IPS DF 6.9 (cell line): Measurements from ENCODE around the gene TSPAN18.

ENCODE experiments used
- DNase-seq: peaks from one replicate; pipeline ENCODE4 v3.0.0-alpha.2; 2013; ENCODE audit warnings: low read depth, low spot score
- H3K27ac ChIP-seq: one replicate; pipeline ENCODE4 v1.5.1; 2013; ENCODE audit warnings: low read length, control low read depth
- H3K27me3 ChIP-seq: 2 replicates; pipeline ENCODE4 v1.6.1; 2013; ENCODE audit warnings: mild to moderate bottlenecking, low read length; ENCODE audit not compliant: control insufficient read depth, insufficient read depth
- H3K36me3 ChIP-seq: 2 replicates; pipeline ENCODE4 v1.6.1; 2013; ENCODE audit warnings: low read length; ENCODE audit not compliant: control insufficient read depth, insufficient read depth
- H3K4me1 ChIP-seq: 2 replicates; pipeline ENCODE4 v1.6.1; 2013; ENCODE audit warnings: low read length; ENCODE audit not compliant: control insufficient read depth, insufficient read depth
- H3K4me3 ChIP-seq: 2 replicates; pipeline ENCODE4 v1.5.1; 2013; ENCODE audit warnings: mild to moderate bottlenecking, low read length
- H3K9me3 ChIP-seq: 2 replicates; pipeline ENCODE4 v1.6.1; 2013; ENCODE audit warnings: low read length, inconsistent platforms; ENCODE audit not compliant: control insufficient read depth, insufficient read depth
- WGBS: extraction: QIAGEN DNeasy Blood & Tissue Kit; methylation state at CpG from one replicate; pipeline ENCODE4 v1.1.7; 2013; ENCODE audit warnings: mixed read lengths, missing lambda C conversion rate; ENCODE audit not compliant: insufficient read length, insufficient coverage; 5-methylcytosine and 5-hydroxymethylcytosine counted together

The TSPAN18 gene

DNA sequence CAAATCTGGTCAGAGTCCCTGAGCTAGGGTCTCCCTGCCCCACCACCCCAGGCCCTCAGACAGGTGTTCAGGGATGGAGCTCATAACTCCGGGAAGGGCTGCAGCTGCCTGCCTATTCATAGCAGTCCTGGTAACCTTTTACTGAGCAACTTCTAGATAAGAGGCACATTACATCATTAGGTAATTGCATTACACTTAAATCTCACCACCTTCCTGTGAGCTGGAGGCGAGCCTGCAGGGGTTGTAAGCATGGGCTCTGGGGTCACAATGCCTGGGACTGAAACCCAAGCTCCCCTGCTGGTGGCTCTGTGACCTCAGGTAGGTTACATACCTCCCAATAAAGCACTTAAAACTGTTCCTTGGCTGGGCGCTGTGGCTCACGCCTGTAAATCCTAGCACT, 201.4 kb downstream of the TSPAN18 start:
- H3K4me3 ChIP-seq = no peak overlapping the region
- no peaks in the 10 kb centered on the region for H3K9me3 ChIP-seq
- H3K36me3 ChIP-seq = no peaks in the 10 kb centered on the region
- DNase-seq = no peak
- WGBS = no CpG with 5 or more reads among the region's 4 CpGs
- H3K4me1 ChIP-seq = peaks cover 6% of the 10 kb centered on the region
- no peak overlapping the region for H3K27ac ChIP-seq
- H3K27me3 ChIP-seq = no peaks in the 10 kb centered on the region

- no peak for DNase-seq
- Histone ChIP-seq H3K4me3 (no peak overlapping the region), H3K4me1 (peaks cover 6% of the 10 kb centered on the region), H3K27me3 (no peaks in the 10 kb centered on the region), H3K36me3 (no peaks in the 10 kb centered on the region), H3K27ac (no peak overlapping the region), H3K9me3 (no peaks in the 10 kb centered on the region)
- WGBS = no CpG with 5 or more reads among the region's 4 CpGs
Measured at GRCh38 chr11:44928816-44929215, 202.1 kb downstream of the TSPAN18 start.

- DNase-seq = no peak
- H3K27me3 ChIP-seq = no peaks in the 10 kb centered on the region
- H3K4me1 ChIP-seq = peaks cover 6% of the 10 kb centered on the region
- H3K9me3 ChIP-seq = no peaks in the 10 kb centered on the region
- no CpG with 5 or more reads among the region's 13 CpGs for WGBS
- no peak overlapping the region for H3K4me3 ChIP-seq
- peaks cover 3% of the 10 kb centered on the region; the same call in 1 of the 2 replicates for H3K36me3 ChIP-seq
- H3K27ac ChIP-seq = no peak overlapping the region
Measured at GRCh38 chr11:44930588-44931302, 204.0 kb downstream of the TSPAN18 start.

DNA sequence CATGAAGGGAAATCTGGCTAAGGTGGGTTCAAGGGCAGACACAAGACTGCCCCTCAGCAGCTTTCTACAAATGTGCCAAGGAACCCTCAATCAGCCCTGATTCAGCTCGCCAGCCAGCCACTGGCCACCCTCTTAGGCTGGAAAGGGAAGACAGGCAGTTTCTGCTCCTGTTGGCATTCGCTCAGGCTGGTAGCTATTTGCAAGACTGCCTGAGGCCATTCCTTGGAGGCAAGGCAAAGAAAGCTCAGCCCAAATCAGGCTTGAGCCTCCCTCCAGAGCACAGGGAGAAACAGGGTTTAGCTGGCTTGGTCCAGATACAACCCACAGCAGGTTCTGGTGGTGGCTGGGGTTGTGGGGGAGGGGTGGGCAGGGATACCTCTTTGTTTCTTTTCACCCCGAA, 204.7 kb downstream of the TSPAN18 start:
- H3K4me3 ChIP-seq = no peak overlapping the region
- peaks cover 3% of the 10 kb centered on the region; the same call in 1 of the 2 replicates for H3K36me3 ChIP-seq
- no CpG with 5 or more reads among the region's 3 CpGs for WGBS
- H3K27me3 ChIP-seq = no peaks in the 10 kb centered on the region
- no peak for DNase-seq
- H3K4me1 ChIP-seq = peaks cover 6% of the 10 kb centered on the region
- no peak overlapping the region for H3K27ac ChIP-seq
- H3K9me3 ChIP-seq = no peaks in the 10 kb centered on the region

DNA sequence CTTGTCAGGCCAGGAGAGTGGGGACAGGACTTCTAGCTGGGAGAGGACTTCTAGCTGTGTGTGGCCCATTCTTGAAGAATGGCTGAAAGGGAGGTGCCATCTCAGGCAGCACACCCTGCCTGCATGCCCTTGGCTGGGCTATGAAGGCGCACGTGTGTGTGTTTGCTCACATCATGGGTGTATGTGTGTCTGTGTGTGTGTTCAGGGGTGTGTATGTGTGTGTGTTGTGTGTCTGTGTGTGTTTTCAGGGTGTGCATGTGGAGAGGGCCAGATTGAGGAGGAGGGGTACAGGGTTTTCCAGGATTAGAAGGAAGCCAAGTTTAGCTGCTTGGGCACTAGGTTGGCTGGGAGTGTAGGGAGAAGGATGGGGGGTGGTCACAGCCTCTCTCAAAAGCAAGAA, 207.3 kb downstream of the TSPAN18 start:
- WGBS = no CpG with 5 or more reads among the region's 2 CpGs

GRCh38 chr11:44934735-44935250, 208.0 kb downstream of the TSPAN18 start:
- Histone ChIP-seq H3K27ac (no peak overlapping the region), H3K27me3 (no peaks in the 10 kb centered on the region), H3K4me3 (no peak overlapping the region), H3K4me1 (peaks cover 11% of the 10 kb centered on the region), H3K9me3 (no peaks in the 10 kb centered on the region), H3K36me3 (peaks cover 3% of the 10 kb centered on the region; the same call in 1 of the 2 replicates)
- no peak for DNase-seq
- WGBS = no CpG with 5 or more reads among the region's 13 CpGs

More for the DNA sequence above, 207.3 kb downstream of the TSPAN18 start:
- Histone ChIP-seq H3K4me3 (no peak overlapping the region), H3K4me1 (peaks cover 11% of the 10 kb centered on the region), H3K27ac (no peak overlapping the region), H3K27me3 (no peaks in the 10 kb centered on the region), H3K9me3 (no peaks in the 10 kb centered on the region), H3K36me3 (peaks cover 3% of the 10 kb centered on the region; the same call in 1 of the 2 replicates)
- DNase-seq = no peak

DNA sequence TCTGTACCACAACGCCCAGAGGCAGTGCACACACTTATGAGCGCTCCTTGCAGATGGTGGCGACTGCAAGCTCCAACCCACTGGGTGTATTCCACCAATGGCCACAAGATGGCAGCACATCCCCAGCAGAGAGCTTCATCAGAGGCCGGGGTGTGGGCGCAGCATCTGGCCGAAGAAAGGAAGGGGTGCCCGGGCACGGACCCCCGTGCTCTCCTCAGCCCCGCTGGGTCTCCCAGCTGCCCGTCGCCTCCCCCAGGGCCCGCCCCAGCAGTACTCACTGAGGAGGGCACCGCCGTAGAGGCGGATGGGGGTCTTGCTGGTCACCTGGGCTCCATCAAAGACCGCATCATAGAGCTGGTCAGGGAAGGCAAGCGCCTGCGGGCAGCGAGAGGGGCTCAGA, 209.8 kb downstream of the TSPAN18 start:
- Histone ChIP-seq H3K4me1 (peaks cover 8% of the 10 kb centered on the region), H3K4me3 (no peak overlapping the region), H3K9me3 (no peaks in the 10 kb centered on the region), H3K27me3 (no peaks in the 10 kb centered on the region), H3K27ac (no peak overlapping the region), H3K36me3 (peaks cover 3% of the 10 kb centered on the region; the same call in 1 of the 2 replicates)
- peak; percentile 84 for DNase-seq
- no CpG with 5 or more reads among the region's 20 CpGs for WGBS

DNA sequence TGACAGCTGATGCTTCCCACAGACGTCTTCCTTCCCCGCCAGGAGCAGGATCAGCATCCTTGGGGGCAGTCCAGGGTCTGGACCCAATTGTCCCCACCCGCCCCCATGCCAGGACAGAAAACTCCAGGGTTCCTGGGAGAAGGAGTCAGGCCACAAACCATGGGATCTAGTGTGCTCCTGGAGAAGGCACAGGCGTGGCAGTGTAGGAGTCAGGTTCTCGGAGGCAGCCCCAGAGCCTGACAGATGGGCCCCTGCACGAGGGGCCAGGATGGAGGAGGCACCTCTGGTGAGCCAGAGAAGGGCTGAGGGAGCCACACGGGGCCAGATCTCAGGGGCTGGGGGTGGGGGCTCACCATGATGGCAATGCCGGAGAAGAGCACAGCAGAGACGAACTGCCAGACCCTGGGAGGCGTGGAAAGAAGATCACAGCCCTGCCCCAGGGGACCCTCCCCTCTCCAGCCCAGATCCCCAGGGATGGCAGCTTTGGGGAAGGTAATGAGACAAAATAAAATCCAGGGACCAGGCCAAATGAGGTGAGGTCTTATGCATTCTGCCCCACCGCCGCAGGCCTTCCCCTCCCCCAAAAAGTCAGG, 210.3 kb downstream of the TSPAN18 start:
- no peak overlapping the region for H3K27ac ChIP-seq
- peaks cover 6% of the 10 kb centered on the region; the same call in 1 of the 2 replicates for H3K36me3 ChIP-seq
- H3K4me1 ChIP-seq = peaks cover 8% of the 10 kb centered on the region; the same call in 1 of the 2 replicates
- no peaks in the 10 kb centered on the region for H3K9me3 ChIP-seq
- DNase-seq = no peak
- WGBS = no CpG with 5 or more reads among the region's 12 CpGs
- H3K27me3 ChIP-seq = no peaks in the 10 kb centered on the region
- H3K4me3 ChIP-seq = no peak overlapping the region

- Histone ChIP-seq H3K36me3 (peaks cover 6% of the 10 kb centered on the region; the same call in 1 of the 2 replicates), H3K27ac (no peak overlapping the region), H3K27me3 (no peaks in the 10 kb centered on the region), H3K4me3 (no peak overlapping the region), H3K4me1 (peaks cover 8% of the 10 kb centered on the region), H3K9me3 (no peaks in the 10 kb centered on the region)
- no peak for DNase-seq
- WGBS = no CpG with 5 or more reads among the region's 19 CpGs
Measured at GRCh38 chr11:44938066-44938691, 211.4 kb downstream of the TSPAN18 start.

GRCh38 chr11:44939673-44940395, 213.1 kb downstream of the TSPAN18 start:
- no peak for DNase-seq

More at GRCh38 chr11:44939673-44940395, 213.1 kb downstream of the TSPAN18 start:
- Histone ChIP-seq H3K9me3 (no peaks in the 10 kb centered on the region), H3K27ac (no peak overlapping the region), H3K36me3 (peaks cover 6% of the 10 kb centered on the region; the same call in 1 of the 2 replicates), H3K4me3 (no peak overlapping the region), H3K27me3 (no peaks in the 10 kb centered on the region), H3K4me1 (peaks cover 14% of the 10 kb centered on the region)
- WGBS = no CpG with 5 or more reads among the region's 22 CpGs
